ENCODE measurements around the gene ATP1A3.
"Not testable (repeated sequence)": the region's sequence is repeated elsewhere in the genome, so short reads cannot be mapped to it uniquely, and the experiment has no call there.

DNA sequence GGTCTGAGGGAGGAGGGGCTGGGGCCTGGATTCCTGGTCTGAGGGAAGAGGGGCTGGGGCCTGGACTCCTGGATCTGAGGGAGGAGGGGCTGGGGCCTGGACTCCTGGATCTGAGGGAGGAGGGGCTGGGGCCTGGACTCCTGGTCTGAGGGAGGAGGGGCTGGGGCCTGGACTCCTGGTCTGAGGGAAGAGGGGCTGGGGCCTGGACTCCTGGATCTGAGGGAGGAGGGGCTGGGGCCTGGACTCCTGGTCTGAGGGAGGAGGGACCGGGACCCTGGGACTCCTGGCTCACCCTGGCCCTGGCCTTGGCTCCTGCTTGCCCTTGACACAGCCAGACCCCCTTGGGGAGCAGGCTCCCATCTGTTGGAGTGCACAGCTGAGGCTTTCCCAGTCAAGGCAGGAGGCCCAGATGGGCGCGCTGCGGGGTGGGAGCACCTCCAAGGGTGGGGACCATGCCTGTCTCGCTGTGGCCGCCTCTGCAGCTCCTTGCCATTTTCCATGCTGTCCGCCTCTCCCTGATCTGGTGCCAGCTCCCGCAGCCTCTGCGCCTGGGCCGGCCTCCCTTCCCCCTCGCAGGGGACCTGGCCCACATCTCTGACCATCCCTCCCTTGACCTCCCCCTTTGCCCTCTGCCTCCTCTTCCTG, 2.0 kb downstream of the ATP1A3 start:
- not testable (repeated sequence) for TF ChIP-seq EZH2 (IDR thresholded peaks at IDR 0.05; ENCODE audit: borderline replicate concordance, insufficient read depth, low read length, poor library complexity, severe bottlenecking); TAF1 (IDR thresholded peaks at IDR 0.05; ENCODE audit: low read depth); RAD21 (conservative IDR thresholded peaks at IDR 0.05)
- TF ChIP-seq, protein P1, sequence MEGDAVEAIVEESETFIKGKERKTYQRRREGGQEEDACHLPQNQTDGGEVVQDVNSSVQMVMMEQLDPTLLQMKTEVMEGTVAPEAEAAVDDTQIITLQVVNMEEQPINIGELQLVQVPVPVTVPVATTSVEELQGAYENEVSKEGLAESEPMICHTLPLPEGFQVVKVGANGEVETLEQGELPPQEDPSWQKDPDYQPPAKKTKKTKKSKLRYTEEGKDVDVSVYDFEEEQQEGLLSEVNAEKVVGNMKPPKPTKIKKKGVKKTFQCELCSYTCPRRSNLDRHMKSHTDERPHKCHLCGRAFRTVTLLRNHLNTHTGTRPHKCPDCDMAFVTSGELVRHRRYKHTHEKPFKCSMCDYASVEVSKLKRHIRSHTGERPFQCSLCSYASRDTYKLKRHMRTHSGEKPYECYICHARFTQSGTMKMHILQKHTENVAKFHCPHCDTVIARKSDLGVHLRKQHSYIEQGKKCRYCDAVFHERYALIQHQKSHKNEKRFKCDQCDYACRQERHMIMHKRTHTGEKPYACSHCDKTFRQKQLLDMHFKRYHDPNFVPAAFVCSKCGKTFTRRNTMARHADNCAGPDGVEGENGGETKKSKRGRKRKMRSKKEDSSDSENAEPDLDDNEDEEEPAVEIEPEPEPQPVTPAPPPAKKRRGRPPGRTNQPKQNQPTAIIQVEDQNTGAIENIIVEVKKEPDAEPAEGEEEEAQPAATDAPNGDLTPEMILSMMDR (IDR thresholded peaks at IDR 0.05; ENCODE audit: poor library complexity, severe bottlenecking): not testable (repeated sequence)
